NCI-H510A treated with DMSO at 0.1 percent for 48 hours (cell line): Measurements from ENCODE around the gene OR1F1.
A peak's percentile ranks its signal among the peaks of the same experiment; 100 is the strongest.
"Not testable (repeated sequence)": the region's sequence is repeated elsewhere in the genome, so short reads cannot be mapped to it uniquely, and the experiment has no call there.

Experiments
- DNase-seq: peaks from one replicate; lab custom pipeline; 2025; lab: John Stamatoyannopoulos, UW

Gene OR1F1

GRCh38 chr16:3198334-3199072 is 10.5 kb downstream of the OR1F1 start:
- DNase-seq, result no peak

- no peak for DNase-seq
Observed at GRCh38 chr16:3202903-3203539, 15.0 kb downstream of the OR1F1 start.

- DNase-seq, result not testable (repeated sequence)
Observed at GRCh38 chr16:3205939-3206338, 17.9 kb downstream of the OR1F1 start.

GRCh38 chr16:3207086-3207953 is 19.3 kb downstream of the OR1F1 start:
- DNase-seq, result no peak

- no peak for DNase-seq
Observed at GRCh38 chr16:3212006-3212405, 24.0 kb downstream of the OR1F1 start.

- DNase-seq, result no peak
Observed at GRCh38 chr16:3212567-3212966, 24.6 kb downstream of the OR1F1 start.

- DNase-seq, result no peak
Observed at GRCh38 chr16:3214904-3215600, 27.0 kb downstream of the OR1F1 start.

GRCh38 chr16:3215601-3216262 is 27.7 kb downstream of the OR1F1 start:
- no peak for DNase-seq

- no peak for DNase-seq
Observed at GRCh38 chr16:3216263-3216640, 28.2 kb downstream of the OR1F1 start.

- DNase-seq, result no peak
Observed at GRCh38 chr16:3220839-3221238, 32.8 kb downstream of the OR1F1 start.

- DNase-seq, result no peak
Observed at GRCh38 chr16:3223913-3224515, 36.0 kb downstream of the OR1F1 start.

- DNase-seq, result no peak
Observed at GRCh38 chr16:3234543-3234856, 46.5 kb downstream of the OR1F1 start.

- peak; percentile 90 for DNase-seq
Observed at GRCh38 chr16:3234857-3235561, 47.0 kb downstream of the OR1F1 start, which contains the start of gene ZNF200. ZNF200 (minus strand) TSS chr16:3235158; CDS start chr16:3233755, 1,403 bp downstream.

- peak; percentile 33 for DNase-seq
Observed at GRCh38 chr16:3235856-3236669, 48.1 kb downstream of the OR1F1 start.

- DNase-seq, result no peak
Observed at GRCh38 chr16:3241761-3242160, 53.8 kb downstream of the OR1F1 start.

- no peak for DNase-seq
Observed at GRCh38 chr16:3242709-3243108, 54.7 kb downstream of the OR1F1 start.

- DNase-seq, result no peak
Observed at GRCh38 chr16:3243882-3244281, 55.9 kb downstream of the OR1F1 start.

- no peak for DNase-seq
Observed at GRCh38 chr16:3246002-3246401, 58.0 kb downstream of the OR1F1 start.

GRCh38 chr16:3246876-3247275 is 58.9 kb downstream of the OR1F1 start:
- DNase-seq, result no peak

- no peak for DNase-seq
Observed at GRCh38 chr16:3248596-3248995, 60.6 kb downstream of the OR1F1 start.
